GM13976 (cell line): ENCODE results near the gene PAX4.
A peak's percentile ranks its signal among the peaks of the same experiment; 100 is the strongest.

ENCODE experiments used
- DNase-seq: peaks from one replicate; pipeline ENCODE4 v3.0.0; 2012; ENCODE audit warnings: low spot score
- CTCF ChIP-seq: IDR thresholded peaks from 2 replicates; pipeline ENCODE4 v1.5.1; 2012; ENCODE audit warnings: borderline replicate concordance, mild to moderate bottlenecking; ENCODE audit not compliant: insufficient read depth; ENCODE audit errors: extremely low read depth, missing control alignments, control extremely low read depth
- in situ Hi-C: fragments of 300-500 bp; cut with MboI; formaldehyde crosslinking; loops from one replicate; pipeline ENCODE4 v1.12.0; 2022; ENCODE audit warnings: low sequenced_read_pairs, mixed read lengths, inconsistent platforms; ENCODE audit not compliant: unreplicated experiment

The PAX4 gene

GRCh38 chr7:127594490-127594889 is 23.5 kb downstream of the PAX4 start:
- no peak for TF ChIP-seq CTCF
- DNase-seq, result no peak
- in situ Hi-C loops, result no loop called here

- in situ Hi-C loops, result no loop called here
- DNase-seq, result no peak
Measured at GRCh38 chr7:127592550-127592949, 25.4 kb downstream of the PAX4 start.

GRCh38 chr7:127591591-127591990 is 26.4 kb downstream of the PAX4 start:
- in situ Hi-C loops, result no loop called here
- no peak for TF ChIP-seq CTCF
- no peak for DNase-seq

More at GRCh38 chr7:127592550-127592949, 25.4 kb downstream of the PAX4 start:
- no peak for TF ChIP-seq CTCF

- TF ChIP-seq CTCF, result no peak
- no peak for DNase-seq
- in situ Hi-C loops, result no loop called here
Measured at GRCh38 chr7:127591189-127591588, 26.8 kb downstream of the PAX4 start.

GRCh38 chr7:127589896-127590295 is 28.0 kb downstream of the PAX4 start:
- DNase-seq, result no peak
- TF ChIP-seq CTCF, result no peak
- in situ Hi-C loops, result no loop called here

- in situ Hi-C loops, result no loop called here
- DNase-seq, result peak; percentile 73
- peak; percentile 55 for TF ChIP-seq CTCF
Measured at GRCh38 chr7:127588697-127589482, 29.1 kb downstream of the PAX4 start.
